H1 (cell line): Measurements from ENCODE around the gene AGAP1. TPM values are rescaled to one million over a fixed set of nuclear protein-coding genes. Genes with fewer than 3 reads are reported as not detected.

Source experiments
- CTCF ChIA-PET: fragments of 300-600 bp; sonication (Branson Sonifier 250); formaldehyde crosslinking; loops from one replicate; lab custom pipeline; 2021; ENCODE audit not compliant: partially characterized antibody; lab: Charles Lee
- POLR2A ChIA-PET: fragments of 300-600 bp; sonication (Branson Sonifier 250); formaldehyde crosslinking; loops from one replicate; lab custom pipeline; 2021; ENCODE audit warnings: inconsistent platforms; ENCODE audit not compliant: partially characterized antibody; lab: Charles Lee
- DNase-seq, 2 experiments: peaks; one replicate each; pipeline versions ENCODE4 v3.0.0 to v3.0.0-alpha.2; 2010 to 2022; ENCODE audit warnings: low spot score in 2 of 2, low read depth in 1 of 2, mixed read lengths in 1 of 2
- FAIRE-seq: peaks from 2 replicates; lab custom pipeline; 2011; peaks lifted over from hg19 to GRCh38; lab: Jason Lieb, UNC
- H2AFZ ChIP-seq: 2 replicates; pipeline ENCODE4 v1.8.1; 2012; ENCODE audit warnings: low read length, inconsistent platforms
- H2AK5ac ChIP-seq: 2 replicates; pipeline ENCODE4 v1.6.1; 2013; ENCODE audit warnings: low read depth, low read length
- H2BK120ac ChIP-seq: replicated peaks from 2 replicates; pipeline ENCODE3; 2013; ENCODE audit warnings: low read depth, low read length, inconsistent platforms
- H2BK12ac ChIP-seq: 2 replicates; pipeline ENCODE4 v1.6.1; 2013; ENCODE audit warnings: low read depth, low read length
- H2BK15ac ChIP-seq: 2 replicates; pipeline ENCODE4 v1.6.1; 2013; ENCODE audit warnings: low read length
- H2BK20ac ChIP-seq: 2 replicates; pipeline ENCODE4 v1.6.1; 2013; ENCODE audit warnings: low read length
- H2BK5ac ChIP-seq: 2 replicates; pipeline ENCODE4 v1.6.1; 2013; ENCODE audit warnings: low read depth, low read length
- H3K14ac ChIP-seq: 2 replicates; pipeline ENCODE4 v1.6.1; 2013; ENCODE audit warnings: inconsistent platforms; ENCODE audit not compliant: insufficient read length
- H3K18ac ChIP-seq: 2 replicates; pipeline ENCODE4 v1.6.1; 2013; ENCODE audit warnings: low read length; ENCODE audit errors: extremely low read depth
- H3K23ac ChIP-seq: 2 replicates; pipeline ENCODE4 v1.6.1; 2013; ENCODE audit warnings: inconsistent platforms; ENCODE audit not compliant: insufficient read length
- H3K23me2 ChIP-seq: 2 replicates; pipeline ENCODE4 v1.6.1; 2013; ENCODE audit warnings: low read depth, low read length
- H3K27ac ChIP-seq: 2 replicates; pipeline ENCODE4 v1.6.1; 2011; ENCODE audit warnings: low read depth, low read length, inconsistent platforms
- H3K27me3 ChIP-seq, 4 experiments: replicated peaks in 1 of 4; 1 replicate in 1 of 4; 2 replicates in 3 of 4; pipeline versions ENCODE4 v1.6.1 to v1.8.1; 2011 to 2013; ENCODE audit warnings: low read length in 3 of 4, mild to moderate bottlenecking in 3 of 4, inconsistent platforms in 2 of 4, mixed read lengths in 2 of 4, moderate library complexity in 1 of 4; ENCODE audit not compliant: control insufficient read depth in 3 of 4, insufficient read depth in 3 of 4; ENCODE audit errors: extremely low read depth in 1 of 4
- H3K36me3 ChIP-seq, 4 experiments: 2 replicates each; pipeline versions ENCODE4 v1.6.1 to v1.8.1; 2011 to 2013; ENCODE audit warnings: mild to moderate bottlenecking in 4 of 4, low read length in 3 of 4, moderate library complexity in 2 of 4, control low read depth in 1 of 4, inconsistent platforms in 1 of 4; ENCODE audit not compliant: insufficient read depth in 4 of 4, control insufficient read depth in 2 of 4
- H3K4ac ChIP-seq: replicated peaks from 2 replicates; pipeline ENCODE3; 2013; ENCODE audit warnings: low read length, low read depth, mixed read lengths, inconsistent platforms; ENCODE audit not compliant: insufficient read length
- H3K4me1 ChIP-seq, 4 experiments: replicated peaks in 1 of 4; 1 replicate in 1 of 4; 2 replicates in 3 of 4; pipeline versions ENCODE4 v1.6.1 to v1.8.1; 2011 to 2013; ENCODE audit warnings: low read length in 3 of 4, inconsistent platforms in 2 of 4, mixed read lengths in 1 of 4; ENCODE audit not compliant: insufficient read depth in 4 of 4, control insufficient read depth in 3 of 4
- H3K4me2 ChIP-seq, 2 experiments: 2 replicates each; pipeline versions ENCODE4 v1.6.1 to v1.8.1; 2011 to 2013; ENCODE audit warnings: low read depth in 2 of 2, low read length in 2 of 2, control low read depth in 1 of 2, inconsistent platforms in 1 of 2, mild to moderate bottlenecking in 1 of 2; ENCODE audit not compliant: insufficient read depth in 1 of 2
- H3K4me3 ChIP-seq, 4 experiments: fragments of 200-600, 300-600 bp in 1 of 4; sonication (generic), shearing (Covaris generic), sonication (Bioruptor Twin) in 1 of 4; 2 replicates each; pipeline versions ENCODE4 v1.5.1 to v1.8.1; 2011 to 2016; ENCODE audit warnings: low read length in 4 of 4, low read depth in 3 of 4, control low read depth in 2 of 4, inconsistent platforms in 2 of 4, mild to moderate bottlenecking in 2 of 4, mixed read lengths in 1 of 4, moderate library complexity in 1 of 4; ENCODE audit not compliant: insufficient read depth in 2 of 4; ENCODE audit errors: extremely low read depth in 1 of 4
- H3K56ac ChIP-seq: replicated peaks from 2 replicates; pipeline ENCODE3; 2013; ENCODE audit warnings: low read depth, mild to moderate bottlenecking, mixed read lengths, low read length, inconsistent platforms; ENCODE audit not compliant: insufficient read length
- H3K79me1 ChIP-seq: 2 replicates; pipeline ENCODE4 v1.6.1; 2013; ENCODE audit warnings: low read depth, low read length, control low read depth
- H3K79me2 ChIP-seq, 2 experiments: 2 replicates each; pipeline versions ENCODE4 v1.6.1 to v1.8.1; 2012 to 2013; ENCODE audit warnings: low read length in 2 of 2, mild to moderate bottlenecking in 2 of 2, inconsistent platforms in 1 of 2; ENCODE audit not compliant: insufficient read depth in 2 of 2, control insufficient read depth in 1 of 2
- H3K9ac ChIP-seq, 4 experiments: replicated peaks in 1 of 4; 1 replicate in 1 of 4; 2 replicates in 3 of 4; pipeline versions ENCODE4 v1.6.1 to v1.8.1; 2011 to 2013; ENCODE audit warnings: low read depth in 3 of 4, low read length in 3 of 4, control low read depth in 2 of 4, mild to moderate bottlenecking in 2 of 4, moderate library complexity in 2 of 4, inconsistent platforms in 1 of 4; ENCODE audit errors: extremely low read depth in 1 of 4
- H3K9me3 ChIP-seq, 2 experiments: 2 replicates each; pipeline versions ENCODE4 v1.6.1 to v1.8.1; 2012 to 2013; ENCODE audit warnings: mild to moderate bottlenecking in 2 of 2, moderate library complexity in 2 of 2, control low read depth in 1 of 2, inconsistent platforms in 1 of 2, low read depth in 1 of 2, low read length in 1 of 2, mixed read lengths in 1 of 2; ENCODE audit not compliant: insufficient read depth in 2 of 2
- H4K20me1 ChIP-seq, 2 experiments: replicated peaks in 1 of 2; 2 replicates each; pipeline versions ENCODE3 to v1.8.1; 2011 to 2013; ENCODE audit warnings: inconsistent platforms in 2 of 2, low read length in 2 of 2, mild to moderate bottlenecking in 1 of 2; ENCODE audit not compliant: insufficient read depth in 2 of 2, control insufficient read depth in 1 of 2
- H4K5ac ChIP-seq: 2 replicates; pipeline ENCODE4 v1.6.1; 2013; ENCODE audit warnings: low read length, low read depth, mixed read lengths, inconsistent platforms; ENCODE audit not compliant: insufficient read length
- H4K8ac ChIP-seq: 2 replicates; pipeline ENCODE4 v1.8.0; 2013; ENCODE audit warnings: mild to moderate bottlenecking, moderate library complexity, low read length, inconsistent platforms; ENCODE audit not compliant: insufficient read depth; ENCODE audit errors: extremely low read depth
- H4K91ac ChIP-seq: replicated peaks from 2 replicates; pipeline ENCODE3; 2013; ENCODE audit warnings: low read length, mixed read lengths, inconsistent platforms; ENCODE audit not compliant: insufficient read length
- BRCA1 ChIP-seq: IDR thresholded peaks from 2 replicates; pipeline ENCODE4 v1.6.1; 2012; ENCODE audit warnings: low read depth, low read length, improper control_type of control experiment
- CBX5 ChIP-seq: fragments of 300-800, 300-1000 bp; sonication (generic); IDR thresholded peaks from 2 replicates; pipeline ENCODE4 v1.7.1; 2016; ENCODE audit warnings: antibody characterized with exemption, low read length, low read depth
- HDAC2 ChIP-seq, 2 experiments: fragments of 300-600 bp in 1 of 2; sonication (generic) in 1 of 2; IDR thresholded peaks; 2 replicates each; pipeline ENCODE4 v1.6.1; 2011 to 2012; ENCODE audit warnings: low read depth in 2 of 2, low read length in 2 of 2, mild to moderate bottlenecking in 2 of 2, moderate library complexity in 2 of 2, borderline replicate concordance in 1 of 2, inconsistent platforms in 1 of 2
- KDM1A ChIP-seq: fragments of 200-600, 300-600 bp; sonication (generic); IDR thresholded peaks from 2 replicates; pipeline ENCODE4 v1.7.1; 2016; ENCODE audit warnings: mild to moderate bottlenecking, low read length, borderline replicate concordance
- NRF1 ChIP-seq: IDR thresholded peaks from 2 replicates; pipeline ENCODE4 v1.6.1; 2011; ENCODE audit warnings: mild to moderate bottlenecking, low read depth, low read length, improper control_type of control experiment
- POLR2A ChIP-seq, 2 experiments: IDR thresholded peaks; 1 replicate in 1 of 2; 2 replicates in 1 of 2; pipeline ENCODE4 v1.6.1; 2011; ENCODE audit warnings: low read depth in 2 of 2, low read length in 2 of 2, mild to moderate bottlenecking in 2 of 2; ENCODE audit errors: control extremely low read depth in 1 of 2
- RFX5 ChIP-seq: IDR thresholded peaks from 2 replicates; pipeline ENCODE4 v1.6.1; 2011; ENCODE audit warnings: low read depth, low read length, improper control_type of control experiment, borderline replicate concordance
- RXRA ChIP-seq: IDR thresholded peaks from 2 replicates; pipeline ENCODE4 v1.6.1; 2011; ENCODE audit warnings: low read depth, mild to moderate bottlenecking, low read length, moderate library complexity; ENCODE audit not compliant: insufficient read depth
- SIN3A ChIP-seq, 2 experiments: IDR thresholded peaks in 1 of 2; conservative IDR thresholded peaks in 1 of 2; 2 replicates each; pipeline ENCODE4 v1.6.1; 2011 to 2012; ENCODE audit warnings: low read length in 2 of 2, improper control_type of control experiment in 1 of 2, low read depth in 1 of 2, mild to moderate bottlenecking in 1 of 2
- SUZ12 ChIP-seq: fragments of 200-600 bp; sonication (generic); IDR thresholded peaks from 2 replicates; pipeline ENCODE4 v1.6.1; 2012; ENCODE audit warnings: mild to moderate bottlenecking, inconsistent platforms, low read length, moderate library complexity, mixed read lengths
- TEAD4 ChIP-seq: IDR thresholded peaks from 2 replicates; pipeline ENCODE4 v1.6.1; 2012; ENCODE audit warnings: low read depth, low read length, inconsistent platforms, mixed read lengths
- USF2 ChIP-seq: IDR thresholded peaks from 2 replicates; pipeline ENCODE4 v1.6.1; 2011; ENCODE audit warnings: low read length, improper control_type of control experiment
- WGBS, 2 experiments: shearing (Covaris generic) in 1 of 2; methylation state at CpG; one replicate each; pipeline versions ENCODE4 v1.1.6 to v1.1.7; 2013 to 2015; ENCODE audit warnings: low lambda C conversion rate in 2 of 2, mixed read lengths in 2 of 2, inconsistent platforms in 1 of 2, low coverage in 1 of 2, missing lambda C conversion rate in 1 of 2; ENCODE audit not compliant: insufficient replicate concordance in 2 of 2, insufficient coverage in 1 of 2, insufficient read length in 1 of 2; ENCODE audit errors: extremely low coverage in 1 of 2, missing lambda C conversion rate in 1 of 2; 5-methylcytosine and 5-hydroxymethylcytosine counted together
- polyA plus RNA-seq, 7 experiments: library from polyadenylated mRNA; depleted of rRNA in 3 of 7; stranded (reverse) in 5 of 7; unstranded in 2 of 7; fragments of >200 nt in 5 of 7; fragments of 200-250 nt in 2 of 7; gene quantifications; 1 replicate in 5 of 7; 2 replicates in 1 of 7; 4 replicates in 1 of 7; pipeline versions ENCODE4 v1.2.1 to v1.2.3, GENCODE V29; 2011 to 2013; ENCODE audit warnings: missing spikeins in 2 of 7, mixed read lengths in 2 of 7
- total RNA-seq: library from RNA; stranded (reverse); fragmentation: NEBNext Ultra II Directional; extraction: Animal tissue kit (Norgen Biotek cat#: 25700); gene quantifications from 2 replicates; pipeline ENCODE4 v1.2.1, GENCODE V29; 2021
- TF ChIP-seq, protein P1 (sequence below): IDR thresholded peaks from 2 replicates; pipeline ENCODE4 v1.6.1; 2012; ENCODE audit warnings: inconsistent platforms

Gene AGAP1
- total and polyA plus RNA-seq, 2 of the 8 experiments (the other 6 are each of a cell fraction or from before 2014, with no cell fraction given), result 18.1 to 39.4 TPM

DNA sequence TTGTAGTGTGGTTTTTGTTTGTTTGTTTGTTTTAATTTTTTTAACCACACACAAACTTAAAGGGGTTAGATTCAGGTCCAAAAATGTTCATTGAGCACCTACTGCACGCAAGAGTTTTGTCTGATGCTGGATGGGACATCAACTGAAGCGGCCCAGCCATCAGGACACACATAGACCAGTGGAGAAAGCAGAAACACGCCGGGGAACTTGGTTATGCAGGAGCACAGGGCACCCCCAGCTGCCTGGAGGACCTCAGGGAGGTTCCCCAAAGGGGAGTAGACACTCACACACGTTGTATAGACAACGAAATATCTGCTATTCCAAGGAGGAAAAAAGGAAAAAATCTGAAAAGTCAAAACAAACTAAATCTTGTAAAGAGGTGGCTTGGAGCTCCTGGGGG is 482.7 kb downstream of the AGAP1 start:
- H3K79me1 ChIP-seq, result no peaks in the 10 kb centered on the region
- H2BK12ac ChIP-seq, result no peak overlapping the region
- H3K56ac ChIP-seq, result no peak overlapping the region
- H2AK5ac ChIP-seq, result no peak overlapping the region
- H3K27ac ChIP-seq, result no peak overlapping the region
- H3K23me2 ChIP-seq, result no peaks in the 10 kb centered on the region
- H2AFZ ChIP-seq, result no peak overlapping the region
- H3K4me2 ChIP-seq, result no peak overlapping the region
- H2BK120ac ChIP-seq, result no peak overlapping the region
- H2BK20ac ChIP-seq, result no peak overlapping the region
- CTCF ChIA-PET, result interaction anchor here (0.9 to 2.3 kb wide), 7 partner anchors 12 to 205 kb away, joined by 3 to 15 read pairs (median 5); no protein-coding TSS in a partner anchor
- no peak overlapping the region for H3K18ac ChIP-seq
- no peak overlapping the region for H3K14ac ChIP-seq
- no peak overlapping the region for H3K23ac ChIP-seq
- H4K8ac ChIP-seq, result no peak overlapping the region
- H3K4me1 ChIP-seq, result no peaks in the 10 kb centered on the region
- no peaks in the 10 kb centered on the region for H3K27me3 ChIP-seq
- H3K4me3 ChIP-seq, result no peak overlapping the region
- FAIRE-seq (no peak), DNase-seq (no peak)
- H3K4ac ChIP-seq, result no peak overlapping the region
- H3K79me2 ChIP-seq, result no peaks in the 10 kb centered on the region
- no peaks in the 10 kb centered on the region for H3K36me3 ChIP-seq
- no peak overlapping the region for H2BK5ac ChIP-seq
- no peaks in the 10 kb centered on the region for H4K20me1 ChIP-seq
- no peak overlapping the region for H4K5ac ChIP-seq
- H2BK15ac ChIP-seq, result no peak overlapping the region
- WGBS, 2 experiments, result 96% methylated on average over 6 of the region's 6 CpGs; no CpG with 5 or more reads in 1 of the 2 experiments
- H3K9ac ChIP-seq, result no peak overlapping the region
- no peak overlapping the region for H4K91ac ChIP-seq
- H3K9me3 ChIP-seq, result no peaks in the 10 kb centered on the region
- POLR2A ChIA-PET, result interaction anchor here (1.5 kb wide), 1 partner anchor 10 kb away, joined by 3 read pairs; no protein-coding TSS in a partner anchor
- TF ChIP-seq, protein P1, sequence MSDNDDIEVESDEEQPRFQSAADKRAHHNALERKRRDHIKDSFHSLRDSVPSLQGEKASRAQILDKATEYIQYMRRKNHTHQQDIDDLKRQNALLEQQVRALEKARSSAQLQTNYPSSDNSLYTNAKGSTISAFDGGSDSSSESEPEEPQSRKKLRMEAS, result no peak
- TF ChIP-seq USF2 (no peak), TEAD4 (no peak), RXRA (no peak), HDAC2 (IDR thresholded peaks at IDR 0.05; ENCODE audit: borderline replicate concordance in 1 of 2, low read depth in 2 of 2, low read length in 2 of 2) (no peak), CBX5 (no peak), NRF1 (no peak), BRCA1 (no peak), RFX5 (no peak), SIN3A (conservative IDR thresholded peaks at IDR 0.05 in 1 of 2, IDR thresholded peaks at IDR 0.05 in 1 of 2; ENCODE audit: low read depth in 1 of 2, low read length in 2 of 2) (no peak), POLR2A (IDR thresholded peaks at IDR 0.05; ENCODE audit: control extremely low read depth in 1 of 2, low read depth in 2 of 2, low read length in 2 of 2) (no peak), KDM1A (no peak), SUZ12 (no peak)
